Chondrocyte (in vitro differentiated cells): Measurements from ENCODE around the gene CTRB1. TPM values are rescaled to one million over a fixed set of nuclear protein-coding genes. Genes with fewer than 3 reads are reported as not detected.
A peak's percentile ranks its signal among the peaks of the same experiment; 100 is the strongest.

Experiments used
- DNase-seq: peaks from one replicate; pipeline ENCODE4 v3.0.0; 2021; ENCODE audit warnings: mixed read lengths, low spot score
- H3K27ac Mint-ChIP-seq: one replicate; pipeline ENCODE4 v1.8.0; 2021; ENCODE audit warnings: mild to moderate bottlenecking, moderate library complexity, mixed read lengths; ENCODE audit not compliant: unreplicated experiment
- H3K27me3 Mint-ChIP-seq: 2 replicates; pipeline ENCODE4 v1.8.0; 2021; ENCODE audit warnings: low read depth, mixed read lengths
- H3K36me3 Mint-ChIP-seq: 2 replicates; pipeline ENCODE4 v1.8.0; 2021; ENCODE audit warnings: low read depth, mixed read lengths
- H3K4me1 Mint-ChIP-seq: 2 replicates; pipeline ENCODE4 v1.8.0; 2021; ENCODE audit warnings: low read depth, mild to moderate bottlenecking, mixed read lengths
- H3K4me3 Mint-ChIP-seq: one replicate; pipeline ENCODE4 v1.8.0; 2021; ENCODE audit warnings: mild to moderate bottlenecking, moderate library complexity, mixed read lengths; ENCODE audit not compliant: unreplicated experiment
- H3K9me3 Mint-ChIP-seq: 2 replicates; pipeline ENCODE4 v1.8.0; 2021; ENCODE audit warnings: low read depth, mixed read lengths
- total RNA-seq: library from RNA; stranded (reverse); gene quantifications from 3 replicates; pipeline ENCODE4 v1.2.1, GENCODE V29; 2021
- TF ChIP-seq, protein P1 (sequence below): fragments of 200-600 bp; sonication (generic); IDR thresholded peaks from 2 replicates; pipeline ENCODE4 v1.5.0; 2021; ENCODE audit warnings: antibody characterized with exemption, mild to moderate bottlenecking, moderate library complexity

CTRB1 gene
- total RNA-seq, 1 donor from 2014 or later = not detected

DNA sequence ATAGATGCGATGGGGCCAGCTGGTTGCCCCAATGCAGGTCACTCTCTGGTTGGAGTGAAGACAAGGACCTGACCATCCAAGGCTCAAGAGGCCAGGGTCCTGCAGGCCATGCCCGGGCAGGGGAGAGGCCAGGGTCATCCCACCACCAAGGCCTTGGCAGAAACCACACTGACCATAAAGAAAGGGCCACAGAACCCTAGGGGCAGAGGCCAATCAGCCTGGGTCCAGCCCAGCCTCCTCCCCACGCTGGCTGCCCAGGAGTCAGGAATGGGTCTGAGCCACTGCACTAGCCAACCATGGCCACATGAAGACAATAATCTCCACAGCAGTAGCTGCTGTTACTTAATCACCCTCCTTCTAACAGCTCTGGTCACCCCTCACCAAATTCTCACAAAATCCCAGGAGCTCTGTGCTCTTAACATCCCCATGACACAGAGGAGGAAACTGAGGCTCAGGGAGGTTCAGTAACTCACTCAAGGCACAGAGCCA lies 42.8 kb downstream of the CTRB1 start:
- TF ChIP-seq, protein P1, sequence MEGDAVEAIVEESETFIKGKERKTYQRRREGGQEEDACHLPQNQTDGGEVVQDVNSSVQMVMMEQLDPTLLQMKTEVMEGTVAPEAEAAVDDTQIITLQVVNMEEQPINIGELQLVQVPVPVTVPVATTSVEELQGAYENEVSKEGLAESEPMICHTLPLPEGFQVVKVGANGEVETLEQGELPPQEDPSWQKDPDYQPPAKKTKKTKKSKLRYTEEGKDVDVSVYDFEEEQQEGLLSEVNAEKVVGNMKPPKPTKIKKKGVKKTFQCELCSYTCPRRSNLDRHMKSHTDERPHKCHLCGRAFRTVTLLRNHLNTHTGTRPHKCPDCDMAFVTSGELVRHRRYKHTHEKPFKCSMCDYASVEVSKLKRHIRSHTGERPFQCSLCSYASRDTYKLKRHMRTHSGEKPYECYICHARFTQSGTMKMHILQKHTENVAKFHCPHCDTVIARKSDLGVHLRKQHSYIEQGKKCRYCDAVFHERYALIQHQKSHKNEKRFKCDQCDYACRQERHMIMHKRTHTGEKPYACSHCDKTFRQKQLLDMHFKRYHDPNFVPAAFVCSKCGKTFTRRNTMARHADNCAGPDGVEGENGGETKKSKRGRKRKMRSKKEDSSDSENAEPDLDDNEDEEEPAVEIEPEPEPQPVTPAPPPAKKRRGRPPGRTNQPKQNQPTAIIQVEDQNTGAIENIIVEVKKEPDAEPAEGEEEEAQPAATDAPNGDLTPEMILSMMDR = no peak
- H3K4me1 Mint-ChIP-seq = peaks cover 75% of the 10 kb centered on the region
- DNase-seq = no peak
- H3K36me3 Mint-ChIP-seq = no peaks in the 10 kb centered on the region
- H3K27me3 Mint-ChIP-seq = no peaks in the 10 kb centered on the region
- peak overlapping the region; percentile 36 for H3K27ac Mint-ChIP-seq
- H3K4me3 Mint-ChIP-seq = no peak overlapping the region
- H3K9me3 Mint-ChIP-seq = no peaks in the 10 kb centered on the region

DNA sequence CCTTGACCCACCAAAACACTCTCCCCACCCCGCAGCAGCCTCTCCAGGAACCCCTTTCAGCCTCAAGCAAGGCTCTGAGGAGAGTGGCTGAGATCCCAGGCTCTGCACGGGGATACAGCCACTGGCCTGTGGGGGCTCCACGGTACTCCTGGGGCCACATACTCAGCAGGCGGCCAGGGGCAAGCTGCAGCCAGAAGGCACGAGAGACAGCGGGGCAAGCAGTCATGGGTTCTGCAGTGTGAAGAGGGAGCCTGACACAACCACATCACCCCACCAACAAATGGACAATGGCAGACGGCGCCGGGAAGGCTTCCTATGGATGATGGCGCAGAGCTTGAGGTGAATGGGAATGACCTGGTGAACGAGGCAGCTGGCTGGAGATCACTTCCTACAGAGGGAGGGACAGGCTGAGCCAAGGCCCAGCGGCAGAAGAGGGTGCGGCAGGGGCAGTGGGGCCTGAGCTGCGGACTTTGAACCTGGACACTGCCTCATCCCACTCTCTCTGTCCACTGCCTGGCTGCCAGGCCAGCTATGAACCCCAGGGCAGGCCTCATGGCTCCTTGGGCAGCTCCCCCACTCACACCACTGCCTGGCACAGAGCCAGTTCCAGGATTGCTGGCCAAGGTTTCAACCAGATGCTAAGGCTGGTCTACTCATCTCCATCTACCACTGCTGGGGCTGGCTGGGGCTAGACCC lies 43.5 kb downstream of the CTRB1 start:
- peak overlapping the region; percentile 36 for H3K27ac Mint-ChIP-seq
- H3K4me1 Mint-ChIP-seq = peaks cover 69% of the 10 kb centered on the region
- no peaks in the 10 kb centered on the region for H3K9me3 Mint-ChIP-seq
- H3K36me3 Mint-ChIP-seq = no peaks in the 10 kb centered on the region
- H3K4me3 Mint-ChIP-seq = no peak overlapping the region
- DNase-seq = no peak
- no peaks in the 10 kb centered on the region for H3K27me3 Mint-ChIP-seq
- TF ChIP-seq, protein P1 = no peak

DNA sequence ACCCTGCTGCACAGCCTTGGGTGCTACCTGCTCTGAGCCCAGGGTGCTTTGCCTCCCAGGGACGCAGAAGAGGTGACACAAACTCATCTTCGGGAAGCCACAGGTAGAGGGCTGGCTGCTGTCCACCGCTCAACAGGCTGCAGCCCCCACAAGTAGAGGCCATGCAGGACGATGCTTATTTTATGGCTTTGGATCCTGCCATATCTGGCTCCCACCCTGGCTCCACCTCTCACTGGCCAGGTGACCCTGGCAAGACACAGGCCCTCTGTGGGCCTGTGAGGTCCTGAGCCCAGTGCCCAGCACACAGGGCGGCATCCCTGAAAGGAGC lies 44.0 kb downstream of the CTRB1 start:
- no peak for DNase-seq
- no peaks in the 10 kb centered on the region for H3K36me3 Mint-ChIP-seq
- peak overlapping the region; percentile 40 for H3K4me3 Mint-ChIP-seq
- peaks cover 68% of the 10 kb centered on the region for H3K4me1 Mint-ChIP-seq
- H3K27me3 Mint-ChIP-seq = no peaks in the 10 kb centered on the region
- TF ChIP-seq, protein P1 = no peak
- peak overlapping the region; percentile 98 for H3K27ac Mint-ChIP-seq
- H3K9me3 Mint-ChIP-seq = no peaks in the 10 kb centered on the region

DNA sequence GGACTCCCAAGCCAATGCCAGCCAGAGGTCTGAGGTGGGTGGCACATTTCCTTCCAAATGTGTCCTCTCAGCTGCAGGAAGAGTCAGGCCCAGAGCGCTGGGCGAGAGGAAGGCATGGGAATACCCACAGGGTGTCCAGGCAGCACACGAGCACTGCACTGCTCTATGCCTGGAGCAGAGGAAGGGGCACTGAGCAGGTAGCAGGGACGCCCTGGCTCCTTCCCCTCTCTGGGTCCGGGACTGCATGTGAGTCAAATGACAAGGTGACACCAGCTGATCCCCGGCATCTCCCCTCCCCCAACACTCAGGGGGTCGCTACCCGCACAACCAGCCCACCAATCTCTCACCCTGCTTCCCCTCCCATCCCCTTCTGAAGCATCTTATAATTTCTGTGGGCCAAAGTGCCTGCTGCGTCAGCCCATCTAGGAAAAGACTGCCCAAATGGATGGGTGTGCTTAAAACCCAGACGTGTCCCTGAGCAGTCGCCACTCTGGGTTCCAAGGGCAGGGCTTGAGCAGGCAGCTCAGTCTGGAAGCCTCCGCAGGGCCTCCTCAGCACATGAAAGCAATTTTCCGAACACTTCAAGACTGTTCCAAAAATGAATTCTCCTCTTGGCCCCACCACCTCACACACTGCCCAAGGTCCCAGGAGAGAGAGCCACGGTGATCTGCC lies 44.6 kb downstream of the CTRB1 start:
- TF ChIP-seq, protein P1 = no peak
- Mint-ChIP-seq H3K4me3 (peak overlapping the region; percentile 85), H3K4me1 (peaks cover 66% of the 10 kb centered on the region), H3K36me3 (no peaks in the 10 kb centered on the region), H3K27ac (peak overlapping the region; percentile 98), H3K27me3 (no peaks in the 10 kb centered on the region), H3K9me3 (no peaks in the 10 kb centered on the region)
- DNase-seq = no peak

DNA sequence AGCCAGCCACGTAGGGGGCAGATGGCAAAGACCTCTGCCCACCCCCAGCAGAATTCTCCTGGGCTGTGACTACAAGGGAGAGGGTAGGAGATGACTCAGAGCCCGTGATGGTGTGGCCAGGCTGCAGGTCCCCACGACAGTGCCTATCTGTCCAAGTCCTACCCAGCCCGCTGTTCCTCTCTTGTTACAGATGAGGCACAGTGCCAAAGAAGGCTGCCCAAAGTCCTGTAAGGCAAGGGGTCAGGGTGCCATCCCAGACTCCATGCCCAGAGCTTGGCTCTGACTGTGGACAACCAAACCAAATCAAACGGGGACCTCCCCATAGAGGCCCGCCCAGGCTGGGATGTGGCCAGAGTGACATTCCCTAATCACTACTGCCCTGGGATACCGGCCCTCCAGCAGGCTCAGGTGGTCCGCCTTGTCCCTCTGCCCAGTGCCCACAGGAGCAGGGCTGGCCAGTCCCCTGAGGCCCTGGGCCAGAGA lies 45.2 kb downstream of the CTRB1 start:
- no peaks in the 10 kb centered on the region for H3K36me3 Mint-ChIP-seq
- H3K4me1 Mint-ChIP-seq = peaks cover 60% of the 10 kb centered on the region
- TF ChIP-seq, protein P1 = no peak
- peak overlapping the region; percentile 85 for H3K4me3 Mint-ChIP-seq
- no peaks in the 10 kb centered on the region for H3K27me3 Mint-ChIP-seq
- no peaks in the 10 kb centered on the region for H3K9me3 Mint-ChIP-seq
- DNase-seq = no peak
- H3K27ac Mint-ChIP-seq = peak overlapping the region; percentile 98
